Body of pancreas (tissue), 4 donors: Measurements from ENCODE around the gene PUM2. TPM values are rescaled to one million over a fixed set of nuclear protein-coding genes. Genes with fewer than 3 reads are reported as not detected.

Experiments
- ATAC-seq: fragments of 150-250 bp; one replicate; pipeline ENCODE4 v1.9.1; 2016
- DNase-seq, 4 donors: peaks; one replicate each; pipeline ENCODE4 v3.0.0-alpha.2; 2019
- H3K27ac ChIP-seq, 4 donors: fragments of 200-600 bp; sonication (generic); 1 replicate in 3 of 4; 2 replicates in 1 of 4; pipeline versions ENCODE4 v1.5.1 to v1.6.1; 2016 to 2019; ENCODE audit warnings: mild to moderate bottlenecking in 1 of 4, mixed read lengths in 1 of 4, moderate library complexity in 1 of 4
- H3K27me3 ChIP-seq, 2 donors: fragments of 200-600 bp; sonication (generic); one replicate each; pipeline ENCODE4 v1.6.0; 2016; ENCODE audit warnings: mild to moderate bottlenecking in 1 of 2
- H3K36me3 ChIP-seq, 2 donors: fragments of 200-600 bp; sonication (generic); replicated peaks in 1 of 2; 2 replicates each; pipeline ENCODE4 v1.5.1; 2016; ENCODE audit warnings: low read depth in 2 of 2; ENCODE audit not compliant: insufficient read depth in 1 of 2
- H3K4me1 ChIP-seq: fragments of 200-600 bp; sonication (generic); one replicate; pipeline ENCODE4 v1.6.0; 2016
- H3K4me3 ChIP-seq, 2 donors: fragments of 200-600 bp; sonication (generic); 1 replicate in 1 of 2; 2 replicates in 1 of 2; pipeline ENCODE4 v1.5.1; 2016 to 2019
- H3K9me3 ChIP-seq, 3 donors: fragments of 200-600 bp; sonication (generic); 1 replicate in 2 of 3; 2 replicates in 1 of 3; pipeline ENCODE4 v1.5.1; 2016
- CTCF ChIP-seq, 7 experiments: fragments of 450-650 bp in 4 of 7; fragments of 200-600 bp in 3 of 7; sonication (generic) in 3 of 7; IDR thresholded peaks; one replicate each; pipeline ENCODE4 v1.5.1; 2016 to 2019; ENCODE audit warnings: antibody characterized with exemption in 7 of 7
- POLR2A ChIP-seq, 3 donors: fragments of 450-650 bp; IDR thresholded peaks; one replicate each; pipeline ENCODE4 v1.6.1; 2016; ENCODE audit warnings: antibody characterized with exemption in 3 of 3, mild to moderate bottlenecking in 2 of 3
- WGBS, 2 donors: methylation state at CpG; one replicate each; pipeline ENCODE4 v1.1.5; 2017; 5-methylcytosine and 5-hydroxymethylcytosine counted together
- intact Hi-C: fragments of 100-400 bp; cut with DNase I; formaldehyde crosslinking; loops from one replicate; pipeline ENCODE4 v1.15.1; 2023
- total RNA-seq, 2 donors: library from RNA; depleted of rRNA; stranded (reverse); fragments of >200 nt; gene quantifications; one replicate each; pipeline ENCODE4 v1.1.0, GENCODE V29; 2016

The PUM2 gene
- total RNA-seq, 2 donors from 2014 or later, result 25.7 to 43.3 TPM

GRCh38 chr2:20211420-20211819 lies 139.2 kb downstream of the PUM2 start:
- Histone ChIP-seq H3K9me3 (no peaks in the 10 kb centered on the region), H3K4me3 (no peak overlapping the region), H3K27ac (no peak overlapping the region), H3K4me1 (peaks cover 45% of the 10 kb centered on the region), H3K36me3 (no peaks in the 10 kb centered on the region), H3K27me3 (no peaks in the 10 kb centered on the region)
- intact Hi-C loops, result no loop called here
- no peak for DNase-seq
- TF ChIP-seq POLR2A (IDR thresholded peaks at IDR 0.05) (no peak), CTCF (IDR thresholded peaks at IDR 0.05) (no peak)
- no peak for ATAC-seq
- WGBS, 2 donors, result 87 to 100% methylated on average over 2 to 12 of the region's 12 CpGs

GRCh38 chr2:20210462-20210861 lies 140.2 kb downstream of the PUM2 start:
- WGBS, 2 donors, result 68 to 82% methylated on average over 3 to 8 of the region's 8 CpGs
- Histone ChIP-seq H3K27me3 (no peaks in the 10 kb centered on the region), H3K9me3 (no peaks in the 10 kb centered on the region), H3K27ac (no peak overlapping the region), H3K36me3 (no peaks in the 10 kb centered on the region), H3K4me1 (peaks cover 45% of the 10 kb centered on the region), H3K4me3 (no peak overlapping the region)
- DNase-seq, result no peak
- intact Hi-C loops, result no loop called here
- TF ChIP-seq POLR2A (IDR thresholded peaks at IDR 0.05) (no peak), CTCF (IDR thresholded peaks at IDR 0.05) (no peak)
- no peak for ATAC-seq

- no peaks in the 10 kb centered on the region for H3K36me3 ChIP-seq
- no peak overlapping the region for H3K4me3 ChIP-seq
- TF ChIP-seq POLR2A (IDR thresholded peaks at IDR 0.05) (no peak), CTCF (IDR thresholded peaks at IDR 0.05) (no peak)
- H3K27me3 ChIP-seq, result no peaks in the 10 kb centered on the region
- H3K27ac ChIP-seq, result peak overlapping the region in 1 of 4 donors; percentile 64
- H3K4me1 ChIP-seq, result peaks cover 45% of the 10 kb centered on the region
- DNase-seq, result no peak
- WGBS, 2 donors, result 94 to 97% methylated on average over 18 to 20 of the region's 21 CpGs
- H3K9me3 ChIP-seq, result no peaks in the 10 kb centered on the region
- intact Hi-C loops, result no loop called here
- no peak for ATAC-seq
Observed at GRCh38 chr2:20209373-20210109, 141.1 kb downstream of the PUM2 start.

- H3K27me3 ChIP-seq, result no peaks in the 10 kb centered on the region
Observed at GRCh38 chr2:20208476-20208859, 142.2 kb downstream of the PUM2 start.

More at GRCh38 chr2:20208476-20208859, 142.2 kb downstream of the PUM2 start:
- H3K4me3 ChIP-seq, result no peak overlapping the region
- peak; percentile 35 for ATAC-seq
- 47 to 52% methylated on average over 5 of the region's 5 CpGs for WGBS, 2 donors
- TF ChIP-seq CTCF (IDR thresholded peaks at IDR 0.05) (no peak), POLR2A (IDR thresholded peaks at IDR 0.05) (no peak)
- peak overlapping the region; percentile 21 to 64 (median 59) for H3K27ac ChIP-seq
- peaks cover 40% of the 10 kb centered on the region for H3K4me1 ChIP-seq
- no peaks in the 10 kb centered on the region for H3K9me3 ChIP-seq
- intact Hi-C loops, result no loop called here
- peak in 2 of 4 donors; percentile 25 to 49 for DNase-seq
- H3K36me3 ChIP-seq, result no peaks in the 10 kb centered on the region
